Esophagus muscularis mucosa (tissue), 4 donors: ENCODE data around the gene SPINDOC. TPM values are rescaled to one million over a fixed set of nuclear protein-coding genes. Genes with fewer than 3 reads are reported as not detected.

Experiments used
- DNase-seq: peaks from one replicate; pipeline ENCODE4 v3.0.0-alpha.2; 2017; ENCODE audit errors: extremely low spot score
- H3K27ac ChIP-seq, 4 donors: fragments of 200-600 bp; sonication (generic); replicated peaks in 1 of 4; 1 replicate in 3 of 4; 2 replicates in 1 of 4; pipeline ENCODE4 v1.5.1; 2016 to 2019; ENCODE audit warnings: mild to moderate bottlenecking in 1 of 4
- H3K27me3 ChIP-seq, 4 donors: fragments of 200-600 bp; sonication (generic); one replicate each; pipeline versions ENCODE4 v1.5.1 to v1.6.0; 2016 to 2019
- H3K36me3 ChIP-seq, 4 donors: fragments of 200-600 bp; sonication (generic); one replicate each; pipeline ENCODE4 v1.5.1; 2016 to 2019
- H3K4me1 ChIP-seq, 4 donors: fragments of 200-600 bp; sonication (generic); one replicate each; pipeline ENCODE4 v1.5.1; 2016 to 2019
- H3K4me3 ChIP-seq, 4 donors: fragments of 200-600 bp; sonication (generic); 1 replicate in 2 of 4; 2 replicates in 2 of 4; pipeline ENCODE4 v1.5.1; 2016 to 2019; ENCODE audit warnings: mild to moderate bottlenecking in 4 of 4, moderate library complexity in 1 of 4
- H3K9me3 ChIP-seq, 4 donors: fragments of 200-600 bp; sonication (generic); 1 replicate in 3 of 4; 2 replicates in 1 of 4; pipeline ENCODE4 v1.5.1; 2016 to 2019
- EP300 ChIP-seq: sonication (generic); formaldehyde crosslinking; IDR thresholded peaks from one replicate; pipeline ENCODE4 v1.6.1; 2017; ENCODE audit warnings: antibody characterized with exemption
- POLR2A ChIP-seq: fragments of 450-650 bp; IDR thresholded peaks from one replicate; pipeline ENCODE4 v1.6.1; 2017; ENCODE audit warnings: antibody characterized with exemption, moderate library complexity, mild to moderate bottlenecking, low read depth
- POLR2AphosphoS5 ChIP-seq, 2 donors: sonication (generic); formaldehyde crosslinking; IDR thresholded peaks; one replicate each; pipeline ENCODE4 v1.6.1; 2017; ENCODE audit warnings: antibody characterized with exemption in 2 of 2
- WGBS: methylation state at CpG from one replicate; pipeline ENCODE4 v1.1.5; 2018; 5-methylcytosine and 5-hydroxymethylcytosine counted together
- intact Hi-C: fragments of 100-400 bp; cut with DNase I; formaldehyde crosslinking; loops from one replicate; pipeline ENCODE4 v1.15.1; 2023
- total RNA-seq, 4 donors: library from RNA; depleted of rRNA; stranded (reverse); fragments of >200 nt; gene quantifications; one replicate each; pipeline versions ENCODE4 v1.1.0 to v1.2.1, GENCODE V29; 2016
- TF ChIP-seq, protein P1 (sequence below), 3 experiments: fragments of 200-600 bp in 2 of 3; fragments of 450-650 bp in 1 of 3; sonication (generic) in 2 of 3; IDR thresholded peaks; one replicate each; pipeline ENCODE4 v1.5.1; 2017 to 2019; ENCODE audit warnings: antibody characterized with exemption in 3 of 3, mild to moderate bottlenecking in 2 of 3, moderate library complexity in 1 of 3

The SPINDOC gene
- total RNA-seq, 4 donors from 2014 or later, result 12.0 to 25.8 (median 18.6) TPM

- no peaks in the 10 kb centered on the region for H3K27me3 ChIP-seq
- intact Hi-C loops, result no loop called here
- DNase-seq, result no peak
- no peak overlapping the region for H3K4me3 ChIP-seq
- H3K27ac ChIP-seq, result peak overlapping the region in 3 of 4 donors; percentile 22 to 65 (median 35)
- H3K4me1 ChIP-seq, result peaks cover 67 to 86% (median 76%) of the 10 kb centered on the region in 4 donors
- H3K36me3 ChIP-seq, result peaks cover 0 to 19% (median 10%) of the 10 kb centered on the region in 4 donors
- no peak for TF ChIP-seq EP300
- TF ChIP-seq POLR2A, result no peak
- TF ChIP-seq, protein P1, sequence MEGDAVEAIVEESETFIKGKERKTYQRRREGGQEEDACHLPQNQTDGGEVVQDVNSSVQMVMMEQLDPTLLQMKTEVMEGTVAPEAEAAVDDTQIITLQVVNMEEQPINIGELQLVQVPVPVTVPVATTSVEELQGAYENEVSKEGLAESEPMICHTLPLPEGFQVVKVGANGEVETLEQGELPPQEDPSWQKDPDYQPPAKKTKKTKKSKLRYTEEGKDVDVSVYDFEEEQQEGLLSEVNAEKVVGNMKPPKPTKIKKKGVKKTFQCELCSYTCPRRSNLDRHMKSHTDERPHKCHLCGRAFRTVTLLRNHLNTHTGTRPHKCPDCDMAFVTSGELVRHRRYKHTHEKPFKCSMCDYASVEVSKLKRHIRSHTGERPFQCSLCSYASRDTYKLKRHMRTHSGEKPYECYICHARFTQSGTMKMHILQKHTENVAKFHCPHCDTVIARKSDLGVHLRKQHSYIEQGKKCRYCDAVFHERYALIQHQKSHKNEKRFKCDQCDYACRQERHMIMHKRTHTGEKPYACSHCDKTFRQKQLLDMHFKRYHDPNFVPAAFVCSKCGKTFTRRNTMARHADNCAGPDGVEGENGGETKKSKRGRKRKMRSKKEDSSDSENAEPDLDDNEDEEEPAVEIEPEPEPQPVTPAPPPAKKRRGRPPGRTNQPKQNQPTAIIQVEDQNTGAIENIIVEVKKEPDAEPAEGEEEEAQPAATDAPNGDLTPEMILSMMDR (IDR thresholded peaks at IDR 0.05), result no peak
- TF ChIP-seq POLR2AphosphoS5 (IDR thresholded peaks at IDR 0.05), result no peak
- H3K9me3 ChIP-seq, result no peaks in the 10 kb centered on the region
- 44% methylated on average over 2 of the region's 2 CpGs for WGBS
Measured at GRCh38 chr11:63845303-63845702, 32.0 kb downstream of the SPINDOC start.

GRCh38 chr11:63845911-63846310 lies 32.7 kb downstream of the SPINDOC start:
- Histone ChIP-seq H3K9me3 (no peaks in the 10 kb centered on the region), H3K27me3 (no peaks in the 10 kb centered on the region), H3K27ac (peak overlapping the region in 2 of 4 donors; percentile 35 to 65), H3K4me1 (peaks cover 62 to 86% (median 74%) of the 10 kb centered on the region in 4 donors), H3K4me3 (no peak overlapping the region), H3K36me3 (peaks cover 0 to 19% (median 10%) of the 10 kb centered on the region in 4 donors)
- TF ChIP-seq POLR2AphosphoS5 (IDR thresholded peaks at IDR 0.05), result no peak
- TF ChIP-seq, protein P1 (IDR thresholded peaks at IDR 0.05), result no peak
- intact Hi-C loops, result no loop called here
- DNase-seq, result no peak
- 97% methylated on average over 7 of the region's 7 CpGs for whole genome bisulfite sequencing

- Histone ChIP-seq H3K36me3 (peaks cover 0 to 19% (median 9%) of the 10 kb centered on the region in 4 donors), H3K27me3 (no peaks in the 10 kb centered on the region), H3K27ac (peak overlapping the region in 1 of 4 donors; percentile 12), H3K4me1 (peaks cover 58 to 86% (median 74%) of the 10 kb centered on the region in 4 donors), H3K9me3 (no peaks in the 10 kb centered on the region), H3K4me3 (no peak overlapping the region)
- WGBS, result 100% methylated on average over 6 of the region's 6 CpGs
- TF ChIP-seq POLR2AphosphoS5 (IDR thresholded peaks at IDR 0.05) (no peak), POLR2A (no peak), EP300 (no peak)
- TF ChIP-seq, protein P1 (IDR thresholded peaks at IDR 0.05), result no peak
- DNase-seq, result no peak
- intact Hi-C loops, result no loop called here
Measured at GRCh38 chr11:63846897-63847296, 33.6 kb downstream of the SPINDOC start.

DNA sequence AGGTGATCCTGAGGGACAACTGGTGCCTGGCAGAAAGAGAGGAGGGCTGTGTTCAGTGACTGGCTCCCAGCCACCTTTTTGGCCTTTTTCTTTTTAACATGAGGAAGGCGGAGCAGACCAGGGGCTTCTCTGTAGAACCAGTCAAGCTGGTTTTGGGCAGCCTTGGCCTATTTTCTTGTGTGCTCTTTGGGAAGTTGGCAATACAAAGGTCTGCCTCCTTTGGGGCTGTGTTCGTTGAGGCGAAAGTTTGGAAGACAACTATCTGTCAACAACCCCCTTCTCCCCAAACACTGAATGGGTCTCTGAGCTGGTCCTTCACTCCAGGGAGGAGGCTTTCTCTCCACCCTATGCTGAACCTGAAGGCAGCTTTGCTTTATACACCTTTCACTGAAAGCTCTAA lies 34.1 kb downstream of the SPINDOC start:
- TF ChIP-seq EP300 (no peak), POLR2AphosphoS5 (IDR thresholded peaks at IDR 0.05) (no peak), POLR2A (no peak)
- TF ChIP-seq, protein P1 (IDR thresholded peaks at IDR 0.05), result no peak
- intact Hi-C loops, result no loop called here
- no peak for DNase-seq
- Histone ChIP-seq H3K9me3 (no peaks in the 10 kb centered on the region), H3K4me3 (no peak overlapping the region), H3K27me3 (no peaks in the 10 kb centered on the region), H3K4me1 (peaks cover 53 to 84% (median 74%) of the 10 kb centered on the region in 4 donors), H3K27ac (peak overlapping the region in 2 of 4 donors; percentile 12 to 21), H3K36me3 (peaks cover 0 to 17% (median 8%) of the 10 kb centered on the region in 4 donors)
- 90% methylated on average over 3 of the region's 3 CpGs for WGBS

DNA sequence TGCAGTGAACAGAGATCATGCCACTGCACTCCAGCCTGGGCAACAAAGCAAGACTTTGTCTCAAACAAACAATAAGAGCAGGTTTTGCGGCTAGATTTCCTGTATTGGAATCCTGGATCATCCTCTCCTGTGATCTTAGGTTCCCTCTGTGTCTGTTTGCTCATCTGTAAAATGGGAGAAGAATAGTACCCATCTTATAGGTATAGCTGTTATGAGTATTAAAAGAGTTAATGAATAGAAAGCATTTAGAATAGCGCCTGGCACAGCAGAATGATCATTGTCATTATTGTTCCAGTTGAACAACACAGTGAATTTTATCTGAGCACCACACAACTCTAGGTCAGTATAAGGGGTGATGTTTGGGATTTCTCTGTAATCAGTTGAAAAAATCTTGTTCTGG lies 36.4 kb downstream of the SPINDOC start:
- TF ChIP-seq EP300, result no peak
- TF ChIP-seq, protein P1 (IDR thresholded peaks at IDR 0.05), result no peak
- no peak for TF ChIP-seq POLR2A
- TF ChIP-seq POLR2AphosphoS5 (IDR thresholded peaks at IDR 0.05), result no peak
- DNase-seq, result no peak
- Histone ChIP-seq H3K4me1 (peaks cover 32 to 64% (median 63%) of the 10 kb centered on the region in 4 donors), H3K36me3 (peaks cover 0 to 6% (median 2%) of the 10 kb centered on the region in 4 donors), H3K27me3 (no peaks in the 10 kb centered on the region), H3K27ac (no peak overlapping the region), H3K9me3 (no peaks in the 10 kb centered on the region), H3K4me3 (no peak overlapping the region)
- intact Hi-C loops, result no loop called here
- 79% methylated on average over 2 of the region's 2 CpGs for WGBS
